ACC112 (cell line): ENCODE measurements around the gene ALKAL2.

Experiments used
- H2AFZ ChIP-seq: fragments of 200-600 bp; sonication (generic); one replicate; pipeline ENCODE4 v1.6.0; 2017; ENCODE audit warnings: antibody characterized with exemption, low read length; ENCODE audit not compliant: unreplicated experiment
- H3K27ac ChIP-seq: fragments of 200-600 bp; sonication (generic); 2 replicates; pipeline ENCODE4 v1.5.1; 2014; ENCODE audit warnings: low read depth, mild to moderate bottlenecking, antibody characterized with exemption, low read length, moderate library complexity
- H3K27me3 ChIP-seq: fragments of 200-600 bp; sonication (generic); 2 replicates; pipeline ENCODE4 v1.6.1; 2014; ENCODE audit warnings: mild to moderate bottlenecking, antibody characterized with exemption, low read length, moderate library complexity, mixed read lengths; ENCODE audit not compliant: insufficient read depth
- H3K36me3 ChIP-seq: fragments of 200-600 bp; sonication (generic); 2 replicates; pipeline ENCODE4 v1.6.1; 2016; ENCODE audit warnings: mild to moderate bottlenecking, antibody characterized with exemption, low read length, moderate library complexity, mixed read lengths; ENCODE audit not compliant: insufficient read depth
- H3K4me1 ChIP-seq: fragments of 200-600 bp; sonication (generic); one replicate; pipeline ENCODE4 v1.6.1; 2016; ENCODE audit warnings: low read length, mixed read lengths; ENCODE audit not compliant: insufficient read depth, unreplicated experiment, control insufficient read depth
- H3K4me3 ChIP-seq: fragments of 200-600 bp; sonication (generic); 2 replicates; pipeline ENCODE4 v1.5.1; 2014; ENCODE audit warnings: mild to moderate bottlenecking, low read depth, low read length
- H3K79me2 ChIP-seq: fragments of 200-600 bp; sonication (generic); one replicate; pipeline ENCODE4 v1.6.0; 2016; ENCODE audit warnings: low read length; ENCODE audit not compliant: control insufficient read depth, unreplicated experiment, insufficient read depth

ALKAL2 gene

GRCh38 chr2:246489-247144 lies 41.3 kb downstream of the ALKAL2 start:
- Histone ChIP-seq H3K4me1 (no peaks in the 10 kb centered on the region), H2AFZ (no peak overlapping the region), H3K79me2 (no peaks in the 10 kb centered on the region), H3K27me3 (no peaks in the 10 kb centered on the region), H3K36me3 (peaks cover 11% of the 10 kb centered on the region; the same call in 1 of the 2 replicates), H3K4me3 (no peak overlapping the region), H3K27ac (no peak overlapping the region)

GRCh38 chr2:244547-244946 lies 43.3 kb downstream of the ALKAL2 start:
- Histone ChIP-seq H3K79me2 (no peaks in the 10 kb centered on the region), H3K4me3 (no peak overlapping the region), H3K36me3 (peaks cover 11% of the 10 kb centered on the region; the same call in 1 of the 2 replicates), H3K4me1 (no peaks in the 10 kb centered on the region), H3K27ac (no peak overlapping the region), H2AFZ (no peak overlapping the region), H3K27me3 (no peaks in the 10 kb centered on the region)

- Histone ChIP-seq H3K4me3 (no peak overlapping the region), H2AFZ (no peak overlapping the region), H3K79me2 (no peaks in the 10 kb centered on the region), H3K27ac (no peak overlapping the region), H3K27me3 (no peaks in the 10 kb centered on the region), H3K36me3 (peaks cover 10% of the 10 kb centered on the region; the same call in 1 of the 2 replicates), H3K4me1 (no peaks in the 10 kb centered on the region)
Observed at GRCh38 chr2:238869-239268, 49.0 kb downstream of the ALKAL2 start.

GRCh38 chr2:238431-238830 lies 49.5 kb downstream of the ALKAL2 start:
- Histone ChIP-seq H3K79me2 (no peaks in the 10 kb centered on the region), H3K27me3 (no peaks in the 10 kb centered on the region), H2AFZ (no peak overlapping the region), H3K27ac (no peak overlapping the region), H3K4me1 (no peaks in the 10 kb centered on the region), H3K4me3 (no peak overlapping the region), H3K36me3 (peaks cover 6% of the 10 kb centered on the region; the same call in 1 of the 2 replicates)

- H3K4me1 ChIP-seq: no peaks in the 10 kb centered on the region
Observed at GRCh38 chr2:237878-238277, 50.0 kb downstream of the ALKAL2 start.

GRCh38 chr2:236993-237539 lies 50.8 kb downstream of the ALKAL2 start:
- Histone ChIP-seq H3K4me3 (no peak overlapping the region), H3K79me2 (no peaks in the 10 kb centered on the region), H3K4me1 (no peaks in the 10 kb centered on the region), H3K27ac (no peak overlapping the region), H3K36me3 (no peaks in the 10 kb centered on the region), H2AFZ (no peak overlapping the region), H3K27me3 (no peaks in the 10 kb centered on the region)

More at GRCh38 chr2:237878-238277, 50.0 kb downstream of the ALKAL2 start:
- no peak overlapping the region for H3K27ac ChIP-seq
- no peaks in the 10 kb centered on the region for H3K79me2 ChIP-seq
- H3K36me3 ChIP-seq: peaks cover 3% of the 10 kb centered on the region; the same call in 1 of the 2 replicates
- H3K4me3 ChIP-seq: no peak overlapping the region
- H2AFZ ChIP-seq: no peak overlapping the region
- no peaks in the 10 kb centered on the region for H3K27me3 ChIP-seq

- H3K79me2 ChIP-seq: no peaks in the 10 kb centered on the region
- H3K4me1 ChIP-seq: no peaks in the 10 kb centered on the region
- H3K4me3 ChIP-seq: no peak overlapping the region
- no peaks in the 10 kb centered on the region for H3K36me3 ChIP-seq
- no peak overlapping the region for H2AFZ ChIP-seq
- no peak overlapping the region for H3K27ac ChIP-seq
- no peaks in the 10 kb centered on the region for H3K27me3 ChIP-seq
Observed at GRCh38 chr2:234421-234820, 53.5 kb downstream of the ALKAL2 start.

- Histone ChIP-seq H3K27me3 (no peaks in the 10 kb centered on the region), H2AFZ (no peak overlapping the region), H3K36me3 (no peaks in the 10 kb centered on the region), H3K27ac (no peak overlapping the region), H3K79me2 (no peaks in the 10 kb centered on the region), H3K4me3 (no peak overlapping the region), H3K4me1 (no peaks in the 10 kb centered on the region)
Observed at GRCh38 chr2:233030-233429, 54.9 kb downstream of the ALKAL2 start.

GRCh38 chr2:231521-232185 lies 56.2 kb downstream of the ALKAL2 start:
- Histone ChIP-seq H3K4me3 (no peak overlapping the region), H3K27me3 (no peaks in the 10 kb centered on the region), H3K27ac (no peak overlapping the region), H3K36me3 (0 out of 2 replicates have a peak, but pooled peaks cover under 1% of the 10 kb centered on the region), H3K79me2 (no peaks in the 10 kb centered on the region), H2AFZ (no peak overlapping the region), H3K4me1 (no peaks in the 10 kb centered on the region)
